Neural progenitor cell (in vitro differentiated cells): ENCODE results near the gene C22orf39. TPM values are rescaled to one million over a fixed set of nuclear protein-coding genes. Genes with fewer than 3 reads are reported as not detected.

ENCODE experiments used
- DNase-seq: peaks from one replicate; pipeline ENCODE4 v3.0.0-alpha.2; 2016; ENCODE audit warnings: low spot score
- H2AFZ ChIP-seq: fragments of 200-600 bp; sonication (generic); replicated peaks from 2 replicates; pipeline ENCODE4 v1.6.1; 2016; ENCODE audit warnings: antibody characterized with exemption
- H3F3A ChIP-seq: fragments of 200-600 bp; sonication (generic); 2 replicates; pipeline ENCODE4 v1.6.1; 2016; ENCODE audit warnings: antibody characterized with exemption, low read depth
- H3K27ac ChIP-seq: fragments of 200-600 bp; sonication (generic); 2 replicates; pipeline ENCODE4 v1.5.1; 2016; ENCODE audit warnings: mild to moderate bottlenecking
- H3K27me3 ChIP-seq: fragments of 200-600 bp; sonication (generic); 2 replicates; pipeline ENCODE4 v1.6.1; 2016; ENCODE audit warnings: mild to moderate bottlenecking, moderate library complexity
- H3K36me3 ChIP-seq: fragments of 200-600 bp; sonication (generic); 2 replicates; pipeline ENCODE4 v1.5.1; 2016
- H3K4me1 ChIP-seq: fragments of 200-600 bp; sonication (generic); 2 replicates; pipeline ENCODE4 v1.6.1; 2016; ENCODE audit warnings: mixed run types
- H3K4me2 ChIP-seq: fragments of 200-600 bp; sonication (generic); 2 replicates; pipeline ENCODE4 v1.6.1; 2016
- H3K4me3 ChIP-seq: fragments of 200-600 bp; sonication (generic); 2 replicates; pipeline ENCODE4 v1.5.1; 2016
- H3K79me2 ChIP-seq: fragments of 200-600 bp; sonication (generic); 2 replicates; pipeline ENCODE4 v1.6.1; 2016; ENCODE audit warnings: low read depth
- H3K9ac ChIP-seq: fragments of 200-600 bp; sonication (generic); 2 replicates; pipeline ENCODE4 v1.6.1; 2016
- H3K9me3 ChIP-seq: fragments of 200-600 bp; sonication (generic); 2 replicates; pipeline ENCODE4 v1.5.1; 2016; ENCODE audit warnings: low read depth
- H4K20me1 ChIP-seq: fragments of 200-600 bp; sonication (generic); 2 replicates; pipeline ENCODE4 v1.6.1; 2016; ENCODE audit warnings: low read depth
- H3K27ac Mint-ChIP-seq: 3 replicates; pipeline ENCODE4 v1.8.0; 2021; ENCODE audit warnings: mixed read lengths
- H3K27me3 Mint-ChIP-seq: 2 replicates; pipeline ENCODE4 v1.8.0; 2022; ENCODE audit warnings: low read depth, mild to moderate bottlenecking, inconsistent platforms, moderate library complexity, mixed read lengths; ENCODE audit not compliant: insufficient read depth
- H3K36me3 Mint-ChIP-seq: 3 replicates; pipeline ENCODE4 v1.8.0; 2021; ENCODE audit warnings: mixed read lengths
- H3K4me1 Mint-ChIP-seq: 3 replicates; pipeline ENCODE4 v1.8.0; 2021; ENCODE audit warnings: mixed read lengths
- H3K4me3 Mint-ChIP-seq: 3 replicates; pipeline ENCODE4 v1.8.0; 2021; ENCODE audit warnings: mild to moderate bottlenecking, moderate library complexity, mixed read lengths
- H3K9me3 Mint-ChIP-seq: 3 replicates; pipeline ENCODE4 v1.8.0; 2020; ENCODE audit warnings: mixed read lengths
- EZH2 ChIP-seq: fragments of 200-600 bp; sonication (generic); IDR thresholded peaks from 2 replicates; pipeline ENCODE4 v1.6.1; 2017; ENCODE audit warnings: antibody characterized with exemption, mild to moderate bottlenecking, moderate library complexity
- EZH2phosphoT487 ChIP-seq: fragments of 200-600 bp; sonication (generic); IDR thresholded peaks from 2 replicates; pipeline ENCODE4 v1.6.1; 2017; ENCODE audit warnings: antibody characterized with exemption
- total RNA-seq: library from RNA; depleted of rRNA; stranded (reverse); fragments of >200 nt; gene quantifications from 2 replicates; pipeline ENCODE4 v1.2.3, GENCODE V29; 2015; ENCODE audit warnings: low replicate concordance
- TF ChIP-seq, protein P1 (sequence below): fragments of 200-600 bp; sonication (generic); IDR thresholded peaks from 2 replicates; pipeline ENCODE4 v1.5.1; 2017; ENCODE audit warnings: antibody characterized with exemption, mild to moderate bottlenecking

The C22orf39 gene
- total RNA-seq, 1 donor from 2014 or later, result 49.5 TPM

DNA sequence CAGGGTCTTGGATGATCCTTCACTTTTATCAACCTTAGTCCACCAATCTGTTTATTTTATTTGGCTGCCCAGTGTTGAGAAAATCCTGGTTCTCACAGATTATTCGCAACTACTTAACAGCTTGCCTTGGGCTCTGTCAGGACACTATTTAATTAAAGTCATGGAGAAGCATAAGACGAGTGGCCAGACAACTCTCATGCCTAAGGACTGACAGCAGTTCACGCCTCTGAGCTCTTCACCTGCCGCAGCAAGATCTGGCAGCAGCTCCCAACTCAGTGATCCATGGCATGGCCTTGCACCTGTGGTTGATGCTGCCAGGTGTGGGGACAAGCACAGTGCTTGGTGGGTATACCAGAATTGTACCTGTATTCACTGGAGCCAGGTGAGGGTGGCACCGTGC lies 53.8 kb downstream of the C22orf39 start:
- Mint-ChIP-seq H3K4me1 (no peaks in the 10 kb centered on the region), H3K9me3 (no peaks in the 10 kb centered on the region), H3K27ac (no peak overlapping the region), H3K36me3 (peaks cover 15% of the 10 kb centered on the region), H3K27me3 (no peaks in the 10 kb centered on the region), H3K4me3 (no peak overlapping the region)
- DNase-seq, result no peak
- Histone ChIP-seq H3K36me3 (no peaks in the 10 kb centered on the region), H3K4me1 (no peaks in the 10 kb centered on the region), H3K79me2 (no peaks in the 10 kb centered on the region), H4K20me1 (no peaks in the 10 kb centered on the region), H3K27ac (no peak overlapping the region), H3K4me2 (no peak overlapping the region), H3K4me3 (no peak overlapping the region), H3F3A (no peaks in the 10 kb centered on the region), H3K9me3 (no peaks in the 10 kb centered on the region), H2AFZ (no peak overlapping the region), H3K27me3 (no peaks in the 10 kb centered on the region), H3K9ac (no peak overlapping the region)
- TF ChIP-seq EZH2phosphoT487, result no peak
- TF ChIP-seq, protein P1, sequence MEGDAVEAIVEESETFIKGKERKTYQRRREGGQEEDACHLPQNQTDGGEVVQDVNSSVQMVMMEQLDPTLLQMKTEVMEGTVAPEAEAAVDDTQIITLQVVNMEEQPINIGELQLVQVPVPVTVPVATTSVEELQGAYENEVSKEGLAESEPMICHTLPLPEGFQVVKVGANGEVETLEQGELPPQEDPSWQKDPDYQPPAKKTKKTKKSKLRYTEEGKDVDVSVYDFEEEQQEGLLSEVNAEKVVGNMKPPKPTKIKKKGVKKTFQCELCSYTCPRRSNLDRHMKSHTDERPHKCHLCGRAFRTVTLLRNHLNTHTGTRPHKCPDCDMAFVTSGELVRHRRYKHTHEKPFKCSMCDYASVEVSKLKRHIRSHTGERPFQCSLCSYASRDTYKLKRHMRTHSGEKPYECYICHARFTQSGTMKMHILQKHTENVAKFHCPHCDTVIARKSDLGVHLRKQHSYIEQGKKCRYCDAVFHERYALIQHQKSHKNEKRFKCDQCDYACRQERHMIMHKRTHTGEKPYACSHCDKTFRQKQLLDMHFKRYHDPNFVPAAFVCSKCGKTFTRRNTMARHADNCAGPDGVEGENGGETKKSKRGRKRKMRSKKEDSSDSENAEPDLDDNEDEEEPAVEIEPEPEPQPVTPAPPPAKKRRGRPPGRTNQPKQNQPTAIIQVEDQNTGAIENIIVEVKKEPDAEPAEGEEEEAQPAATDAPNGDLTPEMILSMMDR, result no peak
- no peak for TF ChIP-seq EZH2

Other genes with a start within 250 kb of the C22orf39 start
- 7.9 and 13.7 TPM in 2 replicates for gene CLTCL1, start 156.0 kb downstream of the C22orf39 start, total RNA-seq
- gene HIRA, start 16.0 kb downstream of the C22orf39 start, total RNA-seq, result 18.9 and 25.0 TPM in 2 replicates
- 15.5 and 17.0 TPM in 2 replicates for gene MRPL40, start 15.2 kb downstream of the C22orf39 start, total RNA-seq
- gene UFD1, start 31.5 kb upstream of the C22orf39 start, total RNA-seq, result 37.5 and 37.7 TPM in 2 replicates
- gene CDC45, start 32.2 kb upstream of the C22orf39 start, total RNA-seq, result 40.9 and 50.7 TPM in 2 replicates
- gene CLDN5, start 76.7 kb upstream of the C22orf39 start, total RNA-seq, result 0.69 and 4.1 TPM in 2 replicates